HL-60/S4 (cell line): Measurements from ENCODE around the gene RABEP2.
"Not testable (repeated sequence)": the region's sequence is repeated elsewhere in the genome, so short reads cannot be mapped to it uniquely, and the experiment has no call there.

ENCODE experiments used
- in situ Hi-C: fragments of 300-500 bp; cut with MboI; formaldehyde crosslinking; loops from 2 replicates; pipeline ENCODE4 v1.14.3; 2022; ENCODE audit warnings: low sequenced_read_pairs

Gene RABEP2

DNA sequence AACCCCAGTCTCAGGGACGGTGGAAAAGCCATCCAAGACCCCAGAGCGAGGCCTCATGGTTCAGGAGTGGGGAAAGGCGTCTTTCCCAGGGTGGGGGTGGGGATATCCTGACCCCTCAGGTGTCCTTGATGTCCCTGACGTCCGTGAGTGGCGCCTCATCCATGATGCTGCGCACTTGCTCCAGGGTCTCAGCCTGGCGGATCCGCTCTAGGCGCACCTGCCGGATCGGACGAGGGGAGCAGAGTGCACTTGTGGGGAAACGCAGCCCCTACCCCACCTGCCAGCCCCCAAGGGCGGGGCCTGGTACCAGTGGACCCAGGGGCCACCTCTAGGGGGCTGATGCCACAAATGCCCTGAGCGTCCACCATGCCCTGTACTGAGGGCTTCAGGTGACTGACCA is 20.2 kb downstream of the RABEP2 start:
- in situ Hi-C loops, result no loop called here

DNA sequence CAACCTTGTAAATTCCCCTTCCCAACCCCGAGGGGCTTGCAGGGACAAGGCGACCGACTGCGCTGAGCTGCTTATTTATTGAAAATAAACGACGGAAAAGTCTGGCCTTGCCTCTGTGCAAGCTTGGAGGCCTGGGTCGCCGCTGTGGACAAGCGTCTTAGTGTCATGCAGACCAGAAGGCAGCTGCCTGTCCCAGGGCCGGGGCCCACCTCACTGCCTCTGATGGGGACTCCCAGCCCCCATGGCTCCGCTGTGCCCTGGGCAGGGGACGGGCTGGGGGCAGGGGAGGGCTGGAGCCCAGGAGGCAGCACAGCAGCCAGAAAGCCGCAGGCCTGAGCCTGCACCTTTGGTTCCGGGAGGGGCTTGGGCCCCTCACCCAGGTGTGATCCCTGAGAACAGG is 20.7 kb downstream of the RABEP2 start:
- in situ Hi-C loops, result no loop called here

DNA sequence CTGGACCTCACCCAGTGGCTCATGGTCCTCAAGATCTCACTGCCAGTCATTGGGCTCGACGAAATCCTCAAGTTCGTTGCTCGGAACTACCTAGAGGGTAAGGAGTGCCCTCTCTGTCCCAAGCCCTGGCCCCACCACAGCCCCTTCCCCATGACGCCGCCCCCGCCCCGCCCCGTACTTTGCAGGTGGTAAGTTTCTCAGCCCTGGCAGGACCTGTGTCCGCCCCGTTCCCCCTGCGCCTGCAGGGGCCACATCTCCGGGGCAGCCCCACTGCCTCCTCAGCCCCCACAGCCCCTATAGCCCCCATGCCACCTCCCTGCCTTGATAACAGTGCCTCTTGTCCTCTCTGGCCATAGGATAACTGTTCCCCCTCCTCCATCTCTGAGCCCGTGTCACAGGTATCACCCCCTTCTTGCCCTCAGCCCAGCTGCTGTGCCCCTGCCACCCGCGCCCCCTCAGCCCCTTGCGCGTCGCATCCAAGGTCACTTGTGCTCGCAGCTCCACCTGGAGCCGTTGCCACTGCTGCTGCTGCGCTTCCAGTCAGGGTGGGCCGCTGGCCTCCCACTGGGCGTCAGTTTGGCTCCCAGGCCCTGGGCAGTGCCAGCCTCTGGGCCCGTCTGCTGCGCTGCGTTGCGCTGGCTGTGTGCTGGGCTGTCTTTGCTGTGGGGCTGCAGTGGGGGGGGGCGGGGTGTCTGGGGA is 21.5 kb downstream of the RABEP2 start:
- in situ Hi-C loops, result no loop called here

DNA sequence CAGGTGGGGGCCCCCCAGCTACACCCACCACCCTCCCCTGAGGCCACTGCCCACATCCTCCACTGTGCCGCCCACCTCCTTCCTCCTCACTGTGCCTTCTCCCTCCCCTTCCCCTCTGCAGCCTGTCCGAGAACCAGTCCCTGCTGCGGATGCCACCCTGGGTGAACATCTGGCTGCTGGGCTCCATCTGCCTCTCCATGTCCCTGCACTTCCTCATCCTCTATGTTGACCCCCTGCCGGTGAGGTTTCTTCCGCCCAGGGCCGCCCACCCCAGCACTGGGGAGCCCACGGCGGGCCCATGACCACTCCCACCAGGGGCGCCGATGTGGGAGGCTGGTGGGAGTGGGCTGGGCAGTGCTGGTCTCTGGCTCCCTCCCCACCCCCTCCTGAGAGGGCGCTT is 22.1 kb downstream of the RABEP2 start:
- in situ Hi-C loops, result no loop called here

DNA sequence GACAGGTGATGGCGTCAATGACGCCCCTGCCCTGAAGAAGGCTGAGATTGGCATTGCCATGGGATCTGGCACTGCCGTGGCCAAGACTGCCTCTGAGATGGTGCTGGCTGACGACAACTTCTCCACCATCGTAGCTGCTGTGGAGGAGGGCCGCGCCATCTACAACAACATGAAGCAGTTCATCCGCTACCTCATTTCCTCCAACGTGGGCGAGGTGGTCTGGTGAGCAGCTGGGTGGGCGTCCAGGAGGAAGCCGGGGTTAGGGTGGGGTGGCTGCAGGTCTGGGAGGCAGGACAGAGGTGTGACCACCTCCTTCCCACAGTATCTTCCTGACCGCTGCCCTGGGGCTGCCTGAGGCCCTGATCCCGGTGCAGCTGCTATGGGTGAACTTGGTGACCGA is 23.2 kb downstream of the RABEP2 start:
- in situ Hi-C loops, result no loop called here

DNA sequence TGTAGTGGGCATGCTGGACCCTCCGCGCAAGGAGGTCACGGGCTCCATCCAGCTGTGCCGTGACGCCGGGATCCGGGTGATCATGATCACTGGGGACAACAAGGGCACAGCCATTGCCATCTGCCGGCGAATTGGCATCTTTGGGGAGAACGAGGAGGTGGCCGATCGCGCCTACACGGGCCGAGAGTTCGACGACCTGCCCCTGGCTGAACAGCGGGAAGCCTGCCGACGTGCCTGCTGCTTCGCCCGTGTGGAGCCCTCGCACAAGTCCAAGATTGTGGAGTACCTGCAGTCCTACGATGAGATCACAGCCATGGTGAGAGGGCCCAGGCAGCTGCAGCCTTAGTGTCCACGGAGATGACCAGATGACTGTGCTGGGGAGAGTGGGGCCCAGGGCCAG is 24.4 kb downstream of the RABEP2 start:
- in situ Hi-C loops, result no loop called here

DNA sequence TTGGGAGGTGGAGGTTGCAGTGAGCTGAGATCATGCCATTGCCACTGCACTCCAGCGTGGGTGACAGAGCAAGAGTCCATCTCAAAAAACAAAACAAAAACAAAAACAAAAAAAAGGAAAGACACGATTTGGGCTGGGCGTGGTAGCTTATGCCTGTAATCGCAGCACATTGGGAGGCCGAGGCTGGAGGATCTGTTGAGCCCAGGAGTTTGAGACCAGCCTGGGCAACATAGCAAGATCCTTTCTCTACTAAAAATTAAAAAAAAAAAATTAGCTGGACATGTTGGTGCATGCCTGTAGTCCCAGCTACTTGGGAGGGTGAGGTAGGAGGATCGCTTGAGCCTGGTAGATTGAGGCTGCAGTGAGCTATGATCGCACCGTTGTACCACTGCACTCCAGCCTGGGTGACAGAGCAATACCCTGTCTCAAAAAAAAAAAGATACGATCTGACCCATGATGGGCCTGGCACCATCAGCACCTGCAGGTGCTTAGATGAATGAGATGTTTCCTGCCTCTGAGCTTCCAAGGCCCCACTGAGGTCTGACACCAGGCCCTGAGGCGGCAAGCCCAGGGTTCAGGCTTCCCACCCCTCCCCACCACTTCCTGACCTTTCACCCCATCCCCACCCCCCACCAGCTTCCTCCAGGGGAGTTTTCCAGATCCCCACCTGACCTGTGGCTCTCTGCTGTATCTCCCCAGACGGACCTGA is 25.0 kb downstream of the RABEP2 start:
- in situ Hi-C loops, result no loop called here

DNA sequence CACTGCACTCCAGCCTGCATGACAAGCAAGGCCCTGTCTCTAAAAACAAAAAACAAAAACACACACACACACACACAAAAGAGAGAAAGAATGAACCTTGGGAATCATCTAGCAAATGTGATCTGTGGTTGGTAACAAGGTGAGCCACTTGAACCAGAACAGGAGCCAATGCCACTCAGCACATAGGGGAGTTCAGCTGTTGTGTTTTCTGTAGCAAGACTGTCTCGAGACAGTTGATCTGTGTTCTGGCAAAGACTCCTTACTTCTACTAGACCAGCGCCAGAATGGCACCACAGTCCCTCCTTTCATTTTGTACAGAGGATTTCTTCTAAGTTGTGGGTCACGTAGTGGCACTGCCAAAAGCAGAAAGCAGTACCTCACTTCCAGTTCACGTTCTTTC is 26.1 kb downstream of the RABEP2 start:
- in situ Hi-C loops, result no loop called here

DNA sequence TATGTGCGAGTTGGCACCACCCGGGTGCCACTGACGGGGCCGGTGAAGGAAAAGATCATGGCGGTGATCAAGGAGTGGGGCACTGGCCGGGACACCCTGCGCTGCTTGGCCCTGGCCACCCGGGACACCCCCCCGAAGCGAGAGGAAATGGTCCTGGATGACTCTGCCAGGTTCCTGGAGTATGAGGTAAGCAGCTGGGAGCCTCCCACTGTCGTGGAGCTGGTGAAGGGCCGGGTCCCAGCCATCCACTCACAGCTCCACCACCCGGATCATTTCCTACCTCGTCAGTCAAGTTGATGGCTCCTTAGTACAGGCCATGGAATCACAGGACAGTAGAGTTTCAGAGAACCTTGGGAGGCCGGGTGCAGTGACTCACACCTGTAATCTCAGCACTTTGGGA is 26.8 kb downstream of the RABEP2 start:
- in situ Hi-C loops, result no loop called here

DNA sequence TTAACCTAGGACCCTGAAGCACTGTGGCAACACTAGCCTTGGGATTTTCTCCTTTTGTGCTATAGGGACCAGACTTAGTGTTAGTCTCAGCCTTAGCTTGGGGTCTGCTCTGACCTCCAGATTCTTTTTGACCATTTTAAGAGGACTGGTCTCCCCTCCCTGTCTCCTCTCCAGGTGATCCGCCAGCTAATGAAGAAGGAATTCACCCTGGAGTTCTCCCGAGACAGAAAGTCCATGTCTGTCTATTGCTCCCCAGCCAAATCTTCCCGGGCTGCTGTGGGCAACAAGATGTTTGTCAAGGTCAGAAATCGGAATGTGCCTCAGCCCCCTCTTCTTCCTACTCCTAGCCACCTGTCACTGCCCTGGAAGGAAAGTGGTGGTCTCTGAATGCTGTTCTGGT is 27.2 kb downstream of the RABEP2 start:
- in situ Hi-C loops, result no loop called here

DNA sequence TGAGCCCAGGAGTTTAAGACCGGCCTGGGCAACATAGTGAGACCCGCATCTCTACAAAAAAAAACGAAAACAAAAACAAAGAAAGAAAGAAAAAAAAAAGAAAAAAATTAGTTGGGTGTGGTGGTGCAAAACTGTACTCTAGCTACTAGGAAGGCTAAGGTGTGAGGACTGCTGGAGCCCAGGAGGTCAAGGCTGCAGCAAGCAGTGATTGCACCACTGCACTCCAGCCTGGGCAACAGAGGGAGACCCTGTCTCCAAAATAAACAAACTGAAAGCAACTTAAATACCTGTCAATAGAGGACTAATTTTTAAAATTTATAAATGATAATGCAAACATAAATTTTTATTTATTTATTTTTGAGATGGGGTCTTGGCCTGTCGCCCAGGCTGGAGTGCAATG is 29.4 kb downstream of the RABEP2 start:
- in situ Hi-C loops, result no loop called here

DNA sequence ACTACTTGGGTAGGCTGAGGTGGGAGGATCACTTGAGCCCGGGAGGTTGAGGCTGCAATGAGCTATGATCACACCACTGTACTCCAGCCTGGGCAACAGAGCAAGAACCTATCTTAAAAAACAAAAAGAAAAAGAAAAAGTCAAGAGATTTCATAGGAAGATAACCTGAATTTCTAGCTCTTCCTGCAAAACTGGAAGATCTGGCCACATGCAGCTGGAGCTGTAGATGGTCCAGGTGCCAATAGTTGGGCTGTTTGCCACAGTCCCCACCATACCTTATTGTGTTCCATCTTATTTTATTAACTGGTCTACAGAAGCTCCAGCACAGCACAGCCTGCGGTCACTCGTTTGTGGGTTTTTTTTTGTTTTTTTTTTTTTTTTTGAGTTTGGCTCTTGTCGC is 31.7 kb downstream of the RABEP2 start:
- in situ Hi-C loops, result no loop called here

DNA sequence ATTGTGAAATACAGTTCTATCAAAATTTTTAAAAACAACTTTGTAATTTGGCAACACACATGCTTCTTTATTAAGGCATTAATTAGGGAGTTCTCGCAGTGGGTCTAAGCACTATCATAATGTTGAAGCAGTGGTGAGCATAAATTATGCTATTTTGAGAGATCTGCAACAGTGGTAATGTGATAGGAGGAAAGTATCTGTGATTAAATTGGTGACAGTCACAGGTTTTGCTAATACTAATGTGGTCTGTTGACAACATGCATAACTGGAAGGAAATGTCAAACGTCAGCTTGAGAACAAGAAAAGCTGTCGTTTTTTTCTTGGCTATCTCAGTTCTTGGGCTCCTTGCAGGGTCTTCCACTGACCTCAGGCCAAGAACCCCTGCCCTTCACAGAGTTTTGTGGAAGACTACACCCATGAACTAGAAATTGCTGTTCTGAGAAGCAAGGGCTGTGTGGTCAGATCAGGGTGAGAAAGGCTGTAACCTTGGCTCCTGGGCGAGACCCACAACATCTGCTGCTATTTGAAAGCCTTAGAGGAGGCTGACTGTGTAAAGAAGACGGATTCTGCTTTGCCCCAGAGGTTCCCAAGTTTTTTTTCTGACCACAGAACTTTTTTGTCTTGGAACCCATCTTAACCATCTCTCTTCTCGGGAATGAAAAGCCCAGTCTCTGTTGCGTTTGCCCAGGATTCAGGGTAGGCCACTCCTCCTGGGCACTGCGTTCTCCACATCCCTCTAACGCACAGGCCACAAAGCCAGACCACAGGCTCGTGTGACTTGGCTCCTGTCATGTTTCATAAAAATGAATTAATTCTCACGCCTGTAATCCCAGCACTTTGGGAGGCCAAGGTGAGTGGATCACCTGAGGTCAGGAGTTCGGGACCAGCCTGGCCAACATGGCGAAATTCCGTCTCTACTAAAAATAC is 32.8 kb downstream of the RABEP2 start:
- in situ Hi-C loops, result no loop called here

DNA sequence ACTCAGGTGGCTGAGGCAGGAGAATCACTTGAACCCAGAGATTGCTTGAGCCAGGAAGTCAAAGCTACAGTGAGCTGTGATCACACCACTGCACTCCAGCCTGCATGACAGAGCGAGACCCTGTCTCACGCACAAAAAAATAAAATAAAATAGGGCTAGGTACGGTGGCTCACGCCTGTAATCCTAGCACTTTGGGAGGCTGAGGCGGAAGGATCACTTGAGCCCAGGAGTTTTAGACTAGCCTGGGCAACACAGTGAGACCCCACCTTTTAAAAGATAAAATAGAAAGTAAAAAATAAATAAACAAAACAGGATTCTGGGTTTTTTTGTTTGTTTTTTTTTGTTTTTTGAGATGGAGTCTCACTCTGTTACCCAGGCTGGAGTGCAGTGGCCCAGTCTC is 34.7 kb downstream of the RABEP2 start:
- in situ Hi-C loops, result not testable (repeated sequence)

DNA sequence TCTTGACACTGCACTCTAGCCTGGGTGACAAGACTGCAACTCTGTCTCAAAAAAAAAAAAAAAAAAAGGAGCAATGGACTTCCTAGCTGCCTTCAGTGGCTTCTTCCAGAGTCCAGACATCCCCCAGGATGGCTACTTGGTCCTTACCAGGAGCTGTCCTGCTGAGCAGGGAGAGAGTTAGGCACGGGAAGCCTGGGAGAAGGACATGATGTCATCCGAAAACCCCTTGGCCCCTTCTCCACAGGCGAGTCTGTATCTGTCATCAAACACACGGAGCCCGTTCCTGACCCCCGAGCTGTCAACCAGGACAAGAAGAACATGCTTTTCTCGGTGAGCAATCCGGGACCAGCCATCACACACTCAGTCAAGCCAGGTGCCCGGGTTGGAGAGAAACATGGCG is 38.1 kb downstream of the RABEP2 start:
- in situ Hi-C loops, result no loop called here

DNA sequence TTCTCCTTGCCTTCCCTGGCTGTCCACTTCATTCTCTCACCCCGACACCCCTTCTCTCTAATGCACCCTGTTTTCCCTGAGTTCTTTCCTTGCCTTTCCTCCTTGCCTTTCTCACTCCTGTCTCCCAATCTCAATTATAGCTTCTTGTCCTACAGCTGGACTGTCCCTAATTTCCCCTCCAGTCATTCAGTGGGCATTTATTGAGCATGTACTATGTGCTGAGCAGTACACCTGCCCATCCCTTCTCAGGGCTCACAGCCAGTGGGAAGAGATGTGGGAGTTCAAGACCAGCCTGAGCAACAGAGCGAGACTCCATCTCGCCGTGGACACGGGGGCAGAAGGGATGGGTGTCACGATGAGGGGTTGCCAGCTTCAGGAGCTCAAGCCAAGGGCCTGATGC is 41.0 kb downstream of the RABEP2 start:
- in situ Hi-C loops, result no loop called here

DNA sequence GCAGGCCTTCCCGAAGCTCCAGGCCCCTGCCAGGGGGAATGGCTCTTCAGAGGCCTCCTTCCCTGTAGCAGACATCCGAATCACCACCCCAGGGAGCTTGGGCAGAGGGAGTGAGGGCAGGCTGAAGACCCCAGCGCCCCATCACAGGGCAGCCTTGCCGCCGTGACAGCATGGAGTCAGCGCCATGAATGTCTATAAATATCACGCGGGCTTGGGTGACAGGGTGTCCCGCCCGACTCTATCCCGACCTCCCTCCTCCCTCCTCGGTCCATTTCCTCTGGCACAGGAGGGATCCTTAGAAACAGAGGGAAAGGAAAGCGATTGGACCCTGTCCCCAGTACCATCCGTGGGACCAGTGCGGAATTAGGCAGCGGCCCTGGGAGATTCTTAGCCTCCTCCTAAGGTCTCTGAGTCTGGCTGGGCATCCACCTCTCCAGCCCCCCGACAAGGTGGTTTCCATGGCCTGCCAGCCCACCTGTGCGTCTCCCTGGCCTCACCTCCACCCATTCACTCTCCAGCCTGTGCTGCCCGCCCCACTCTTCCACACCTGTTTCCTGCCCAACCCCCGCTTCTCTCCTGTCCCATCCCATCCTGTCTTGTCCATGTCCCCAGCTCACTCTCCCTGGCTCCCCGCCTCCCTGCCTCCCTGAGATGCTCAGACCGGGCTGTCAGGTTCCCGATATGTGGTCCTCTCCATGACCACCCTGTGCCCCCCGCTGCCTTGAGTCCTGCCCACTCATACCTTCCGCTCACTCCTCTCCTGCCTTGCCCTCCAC is 41.6 kb downstream of the RABEP2 start:
- in situ Hi-C loops, result no loop called here

DNA sequence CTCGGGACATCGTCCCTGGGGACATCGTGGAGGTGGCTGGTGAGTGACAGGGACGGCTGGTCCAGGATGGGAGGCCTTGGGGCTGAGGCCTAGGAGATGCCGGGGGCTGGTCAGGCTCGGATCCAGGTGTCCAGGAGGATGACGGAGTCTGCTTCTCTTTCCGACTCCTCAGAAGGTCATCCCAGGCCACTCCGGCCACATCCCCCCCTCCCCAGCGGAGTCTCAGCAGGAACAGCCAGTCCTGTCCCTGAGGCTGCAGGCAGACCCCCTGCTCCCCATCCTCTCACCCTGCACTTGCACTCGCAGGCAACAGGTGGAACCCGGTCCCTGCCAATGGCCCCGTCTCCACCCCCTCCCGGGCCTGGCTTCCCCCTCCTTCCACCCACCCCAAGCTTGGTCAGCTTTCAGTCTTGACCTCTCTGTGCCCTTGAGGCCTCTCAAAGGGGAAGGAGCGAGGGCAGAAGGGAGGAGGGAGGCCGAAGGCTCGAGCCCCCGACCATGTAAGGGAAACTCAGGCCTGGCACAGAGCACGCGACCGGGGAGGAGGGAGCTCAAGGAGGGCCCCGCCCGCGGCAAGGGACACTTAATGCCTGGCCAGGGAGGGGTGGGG is 42.4 kb downstream of the RABEP2 start:
- in situ Hi-C loops, result no loop called here

DNA sequence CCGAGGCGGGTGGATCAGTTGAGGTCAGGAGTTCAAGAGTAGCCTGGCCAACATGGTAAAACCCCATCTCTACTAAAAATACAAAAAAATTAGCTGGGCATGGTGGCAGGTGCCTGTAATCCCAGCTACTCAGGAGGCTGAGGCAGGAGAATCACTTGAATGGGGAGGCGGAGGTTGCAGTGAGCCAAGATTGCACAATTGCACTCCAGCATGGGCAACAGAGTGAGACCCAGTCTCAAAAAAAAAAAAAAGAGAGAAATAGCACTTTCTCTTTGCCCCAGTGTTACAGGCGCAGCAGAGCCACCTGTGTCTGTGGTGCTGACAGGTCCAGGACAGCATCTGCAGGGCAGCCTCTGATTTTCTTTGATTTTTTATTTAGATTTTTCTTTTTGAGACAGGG is 43.5 kb downstream of the RABEP2 start:
- in situ Hi-C loops, result not testable (repeated sequence)

DNA sequence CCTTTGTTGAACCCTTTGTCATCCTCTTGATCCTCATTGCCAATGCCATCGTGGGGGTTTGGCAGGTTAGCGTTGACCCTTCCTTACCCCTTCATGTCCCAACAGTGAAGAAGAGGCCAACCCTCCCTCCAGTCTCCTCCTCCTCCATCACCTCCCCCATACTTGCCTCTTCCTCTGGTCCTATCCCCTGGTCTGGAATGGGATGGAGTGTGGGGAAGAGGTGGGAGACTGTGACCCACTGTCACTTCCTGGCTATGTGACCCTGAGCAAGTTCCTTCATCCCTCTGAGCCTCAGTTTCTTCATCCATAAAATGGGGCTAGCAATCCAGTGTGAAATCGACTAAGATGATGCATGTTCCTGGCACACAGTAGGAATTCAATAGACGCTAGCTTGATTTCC is 44.1 kb downstream of the RABEP2 start:
- in situ Hi-C loops, result no loop called here

DNA sequence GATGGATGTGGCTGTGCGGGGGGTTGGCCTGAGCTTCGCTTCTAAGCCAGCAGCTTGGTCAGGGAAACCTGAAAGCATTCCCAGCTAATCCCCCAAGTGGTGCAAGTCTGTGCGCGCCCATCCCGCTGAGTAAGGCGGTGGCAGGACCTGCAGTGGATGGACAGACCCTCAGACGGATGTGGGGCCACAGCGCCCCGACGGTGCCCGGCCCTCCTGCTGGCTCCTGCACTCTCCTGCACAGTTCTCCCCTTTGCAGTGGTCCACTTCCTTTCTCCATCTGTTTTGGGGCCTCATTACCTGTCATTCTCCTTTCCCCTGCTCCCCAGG is 44.5 kb downstream of the RABEP2 start:
- in situ Hi-C loops, result no loop called here
